ENCODE results near the gene KCNMB2.

Gene KCNMB2

DNA sequence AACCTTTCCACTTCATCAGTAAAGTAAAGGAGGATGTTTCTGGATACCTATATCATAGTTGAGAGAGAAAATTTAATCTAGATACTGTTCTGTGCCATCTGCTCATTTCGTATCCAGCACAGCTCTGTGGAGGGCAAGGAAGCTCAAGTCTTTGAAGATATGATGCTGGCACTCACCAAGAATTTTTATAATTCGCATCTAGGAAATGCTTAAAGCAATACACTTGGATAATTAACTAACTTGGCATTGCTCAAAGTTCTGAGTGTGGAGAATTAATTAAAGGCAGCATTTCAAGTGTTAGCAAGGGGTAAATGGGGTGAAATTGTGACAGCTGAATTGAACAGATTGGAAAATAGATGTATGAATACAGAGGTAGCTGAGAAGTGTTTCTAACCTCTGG lies 213.2 kb downstream of the KCNMB2 start:
- H3K4me1 ChIP-seq (ENCODE audit: control insufficient read depth, low read length), result peaks cover 14% of the 10 kb centered on the region
- H3K4me3 ChIP-seq (ENCODE audit: low read length), result no peak overlapping the region
- H3K36me3 ChIP-seq (ENCODE audit: control insufficient read depth, low read length), result no peaks in the 10 kb centered on the region
- no peak overlapping the region for H3K27ac ChIP-seq (ENCODE audit: low read depth, low read length)
- no peaks in the 10 kb centered on the region for H3K9me3 ChIP-seq (ENCODE audit: control insufficient read depth, insufficient read depth, low read length)
- no peaks in the 10 kb centered on the region for H3K79me2 ChIP-seq (ENCODE audit: control insufficient read depth, low read length)
- TF ChIP-seq, protein P1, sequence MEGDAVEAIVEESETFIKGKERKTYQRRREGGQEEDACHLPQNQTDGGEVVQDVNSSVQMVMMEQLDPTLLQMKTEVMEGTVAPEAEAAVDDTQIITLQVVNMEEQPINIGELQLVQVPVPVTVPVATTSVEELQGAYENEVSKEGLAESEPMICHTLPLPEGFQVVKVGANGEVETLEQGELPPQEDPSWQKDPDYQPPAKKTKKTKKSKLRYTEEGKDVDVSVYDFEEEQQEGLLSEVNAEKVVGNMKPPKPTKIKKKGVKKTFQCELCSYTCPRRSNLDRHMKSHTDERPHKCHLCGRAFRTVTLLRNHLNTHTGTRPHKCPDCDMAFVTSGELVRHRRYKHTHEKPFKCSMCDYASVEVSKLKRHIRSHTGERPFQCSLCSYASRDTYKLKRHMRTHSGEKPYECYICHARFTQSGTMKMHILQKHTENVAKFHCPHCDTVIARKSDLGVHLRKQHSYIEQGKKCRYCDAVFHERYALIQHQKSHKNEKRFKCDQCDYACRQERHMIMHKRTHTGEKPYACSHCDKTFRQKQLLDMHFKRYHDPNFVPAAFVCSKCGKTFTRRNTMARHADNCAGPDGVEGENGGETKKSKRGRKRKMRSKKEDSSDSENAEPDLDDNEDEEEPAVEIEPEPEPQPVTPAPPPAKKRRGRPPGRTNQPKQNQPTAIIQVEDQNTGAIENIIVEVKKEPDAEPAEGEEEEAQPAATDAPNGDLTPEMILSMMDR (IDR thresholded peaks at IDR 0.05; ENCODE audit: low read depth, low read length, poor library complexity, severe bottlenecking), result no peak
- no peak for TF ChIP-seq EZH2phosphoT487 (IDR thresholded peaks at IDR 0.05; ENCODE audit: borderline replicate concordance, low read length)
- H3K27me3 ChIP-seq (ENCODE audit: control insufficient read depth, low read length), result no peaks in the 10 kb centered on the region
- no peaks in the 10 kb centered on the region for H3K9me2 ChIP-seq (replicated peaks; ENCODE audit: control insufficient read depth, low read length)
- no peaks in the 10 kb centered on the region for H3F3A ChIP-seq (ENCODE audit: control insufficient read depth, insufficient read depth)
- H3K4me2 ChIP-seq (ENCODE audit: low read length), result no peak overlapping the region
- no peaks in the 10 kb centered on the region for H4K20me1 ChIP-seq (ENCODE audit: control insufficient read depth, insufficient read depth, low read depth, low read length)

- Histone ChIP-seq H3K9me3 (ENCODE audit: control insufficient read depth, insufficient read depth, low read length) (no peaks in the 10 kb centered on the region), H3K4me3 (ENCODE audit: low read length) (no peak overlapping the region), H3K27ac (ENCODE audit: low read depth, low read length) (no peak overlapping the region), H3F3A (ENCODE audit: control insufficient read depth, insufficient read depth) (no peaks in the 10 kb centered on the region), H3K36me3 (ENCODE audit: control insufficient read depth, low read length) (no peaks in the 10 kb centered on the region), H3K4me2 (ENCODE audit: low read length) (no peak overlapping the region), H3K4me1 (ENCODE audit: control insufficient read depth, low read length) (peaks cover 14% of the 10 kb centered on the region), H3K79me2 (ENCODE audit: control insufficient read depth, low read length) (no peaks in the 10 kb centered on the region), H3K9me2 (replicated peaks; ENCODE audit: control insufficient read depth, low read length) (no peaks in the 10 kb centered on the region), H4K20me1 (ENCODE audit: control insufficient read depth, insufficient read depth, low read depth, low read length) (no peaks in the 10 kb centered on the region), H3K27me3 (ENCODE audit: control insufficient read depth, low read length) (no peaks in the 10 kb centered on the region)
- TF ChIP-seq, protein P1 (IDR thresholded peaks at IDR 0.05; ENCODE audit: low read depth, low read length, poor library complexity, severe bottlenecking), result no peak
- no peak for TF ChIP-seq EZH2phosphoT487 (IDR thresholded peaks at IDR 0.05; ENCODE audit: borderline replicate concordance, low read length)
These were observed 214.5 kb downstream of the KCNMB2 start for GRCh38 chr3:178750639-178751300.

DNA sequence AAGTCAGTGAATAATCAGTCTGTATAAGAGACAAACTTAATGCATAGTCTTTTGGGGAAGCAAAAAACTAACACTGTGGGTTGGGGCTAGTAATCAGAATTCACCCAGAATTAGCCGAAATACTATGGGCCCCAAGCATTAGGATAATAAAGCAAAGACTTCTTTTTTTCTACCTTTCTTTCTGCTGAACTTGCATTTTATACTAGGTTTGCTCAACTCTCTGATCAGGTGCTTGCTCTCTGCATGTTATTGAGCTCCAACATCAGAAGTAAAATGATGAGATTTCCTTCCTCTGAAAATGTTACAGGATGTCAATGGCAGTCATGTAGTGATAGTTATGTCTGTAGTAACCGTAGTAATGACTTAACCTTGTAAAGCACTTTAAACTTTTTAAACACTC lies 216.6 kb downstream of the KCNMB2 start:
- Histone ChIP-seq H3K9me2 (replicated peaks; ENCODE audit: control insufficient read depth, low read length) (no peaks in the 10 kb centered on the region), H3F3A (ENCODE audit: control insufficient read depth, insufficient read depth) (no peaks in the 10 kb centered on the region), H3K4me3 (ENCODE audit: low read length) (no peak overlapping the region), H3K36me3 (ENCODE audit: control insufficient read depth, low read length) (no peaks in the 10 kb centered on the region), H4K20me1 (ENCODE audit: control insufficient read depth, insufficient read depth, low read depth, low read length) (no peaks in the 10 kb centered on the region), H3K27ac (ENCODE audit: low read depth, low read length) (no peak overlapping the region), H3K79me2 (ENCODE audit: control insufficient read depth, low read length) (no peaks in the 10 kb centered on the region), H3K4me2 (ENCODE audit: low read length) (no peak overlapping the region), H3K9me3 (ENCODE audit: control insufficient read depth, insufficient read depth, low read length) (no peaks in the 10 kb centered on the region), H3K4me1 (ENCODE audit: control insufficient read depth, low read length) (peaks cover 14% of the 10 kb centered on the region), H3K27me3 (ENCODE audit: control insufficient read depth, low read length) (no peaks in the 10 kb centered on the region)
- TF ChIP-seq, protein P1 (IDR thresholded peaks at IDR 0.05; ENCODE audit: low read depth, low read length, poor library complexity, severe bottlenecking), result no peak
- no peak for TF ChIP-seq EZH2phosphoT487 (IDR thresholded peaks at IDR 0.05; ENCODE audit: borderline replicate concordance, low read length)

Measured in DOHH2 (cell line).